ENCODE measurements around the gene MBNL1.

The MBNL1 gene

GRCh38 chr3:152254041-152254440, 14.7 kb upstream of the MBNL1 start:
- peak in 1 of 2 donors; percentile 18 for DNase-seq

GRCh38 chr3:152255290-152255689, 13.4 kb upstream of the MBNL1 start:
- no peak for DNase-seq

GRCh38 chr3:152256851-152257562, 11.7 kb upstream of the MBNL1 start:
- DNase-seq, result no peak

- DNase-seq, result peak in 1 of 2 donors; percentile 38
Observed at GRCh38 chr3:152257563-152258035, 11.1 kb upstream of the MBNL1 start.

- peak; percentile 21 to 22 for DNase-seq
Observed at GRCh38 chr3:152258448-152259393, 10.0 kb upstream of the MBNL1 start.

- no peak for DNase-seq
Observed at GRCh38 chr3:152259468-152259867, 9.3 kb upstream of the MBNL1 start.

GRCh38 chr3:152260026-152260425, 8.7 kb upstream of the MBNL1 start:
- no peak for DNase-seq

- no peak for DNase-seq
Observed at GRCh38 chr3:152260529-152260928, 8.2 kb upstream of the MBNL1 start.

- no peak for DNase-seq
Observed at GRCh38 chr3:152261329-152261728, 7.4 kb upstream of the MBNL1 start.

- DNase-seq, result no peak
Observed at GRCh38 chr3:152263711-152264110, 5.0 kb upstream of the MBNL1 start.

- DNase-seq, result peak in 1 of 2 donors; percentile 27
Observed at GRCh38 chr3:152264378-152264777, 4.4 kb upstream of the MBNL1 start.

- DNase-seq, result no peak
Observed at GRCh38 chr3:152266221-152266995, 2.3 kb upstream of the MBNL1 start.

- DNase-seq, result no peak
Observed at GRCh38 chr3:152267831-152268554, 736 bp upstream of the MBNL1 start.

- peak; percentile 40 to 94 for DNase-seq
Observed at GRCh38 chr3:152269056-152269830, 514 bp downstream of the MBNL1 start.

- peak in 1 of 2 donors; percentile 40 for DNase-seq
Observed at GRCh38 chr3:152269831-152270734, 1.4 kb downstream of the MBNL1 start.

- DNase-seq, result no peak
Observed at GRCh38 chr3:152270937-152271336, 2.2 kb downstream of the MBNL1 start.

- no peak for DNase-seq
Observed at GRCh38 chr3:152271501-152272236, 2.9 kb downstream of the MBNL1 start.

GRCh38 chr3:152272771-152273242, 4.1 kb downstream of the MBNL1 start:
- peak in 1 of 2 donors; percentile 25 for DNase-seq

- no peak for DNase-seq
Observed at GRCh38 chr3:152276681-152277080, 8.0 kb downstream of the MBNL1 start.

Data from bone marrow (tissue), 2 donors.